ENCODE measurements around the gene TMEM183A.

DNA sequence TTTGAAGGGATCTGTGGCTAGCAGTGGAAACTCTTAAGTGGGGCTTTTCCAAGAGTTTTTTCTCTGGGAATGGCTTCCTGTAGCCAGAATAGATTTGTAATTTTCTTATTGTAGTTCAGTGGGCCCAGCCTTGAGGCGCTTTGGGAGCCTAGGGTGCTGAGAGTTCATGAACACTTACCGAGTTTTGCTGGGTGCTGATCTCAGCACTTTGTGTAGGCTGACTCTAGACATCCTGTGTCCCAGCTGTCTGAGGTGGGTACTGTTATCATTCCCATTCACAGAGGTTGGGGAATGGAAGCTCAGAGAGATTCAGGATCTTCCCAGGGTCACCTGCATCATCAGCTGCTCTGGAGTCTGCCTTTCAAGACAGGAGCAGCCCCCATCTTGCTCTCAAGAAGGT, 26.1 kb downstream of the TMEM183A start:
- TF ChIP-seq POLR2AphosphoS5 (IDR thresholded peaks at IDR 0.05; ENCODE audit: low read depth, low read length), result no peak
- TF ChIP-seq, protein P1, sequence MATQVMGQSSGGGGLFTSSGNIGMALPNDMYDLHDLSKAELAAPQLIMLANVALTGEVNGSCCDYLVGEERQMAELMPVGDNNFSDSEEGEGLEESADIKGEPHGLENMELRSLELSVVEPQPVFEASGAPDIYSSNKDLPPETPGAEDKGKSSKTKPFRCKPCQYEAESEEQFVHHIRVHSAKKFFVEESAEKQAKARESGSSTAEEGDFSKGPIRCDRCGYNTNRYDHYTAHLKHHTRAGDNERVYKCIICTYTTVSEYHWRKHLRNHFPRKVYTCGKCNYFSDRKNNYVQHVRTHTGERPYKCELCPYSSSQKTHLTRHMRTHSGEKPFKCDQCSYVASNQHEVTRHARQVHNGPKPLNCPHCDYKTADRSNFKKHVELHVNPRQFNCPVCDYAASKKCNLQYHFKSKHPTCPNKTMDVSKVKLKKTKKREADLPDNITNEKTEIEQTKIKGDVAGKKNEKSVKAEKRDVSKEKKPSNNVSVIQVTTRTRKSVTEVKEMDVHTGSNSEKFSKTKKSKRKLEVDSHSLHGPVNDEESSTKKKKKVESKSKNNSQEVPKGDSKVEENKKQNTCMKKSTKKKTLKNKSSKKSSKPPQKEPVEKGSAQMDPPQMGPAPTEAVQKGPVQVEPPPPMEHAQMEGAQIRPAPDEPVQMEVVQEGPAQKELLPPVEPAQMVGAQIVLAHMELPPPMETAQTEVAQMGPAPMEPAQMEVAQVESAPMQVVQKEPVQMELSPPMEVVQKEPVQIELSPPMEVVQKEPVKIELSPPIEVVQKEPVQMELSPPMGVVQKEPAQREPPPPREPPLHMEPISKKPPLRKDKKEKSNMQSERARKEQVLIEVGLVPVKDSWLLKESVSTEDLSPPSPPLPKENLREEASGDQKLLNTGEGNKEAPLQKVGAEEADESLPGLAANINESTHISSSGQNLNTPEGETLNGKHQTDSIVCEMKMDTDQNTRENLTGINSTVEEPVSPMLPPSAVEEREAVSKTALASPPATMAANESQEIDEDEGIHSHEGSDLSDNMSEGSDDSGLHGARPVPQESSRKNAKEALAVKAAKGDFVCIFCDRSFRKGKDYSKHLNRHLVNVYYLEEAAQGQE (IDR thresholded peaks at IDR 0.05; ENCODE audit: insufficient read depth in 1 of 2, low read depth in 2 of 2, low read length in 2 of 2), result no peak
- no peak for TF ChIP-seq TAF1 (IDR thresholded peaks at IDR 0.05; ENCODE audit: borderline replicate concordance, insufficient read depth, low read length)
- TF ChIP-seq SIN3A (IDR thresholded peaks at IDR 0.05; ENCODE audit: borderline replicate concordance, insufficient read depth, low read length), result no peak
- no peak for TF ChIP-seq FOXP2 (optimal IDR thresholded peaks at IDR 0.05; ENCODE audit: borderline replicate concordance, extremely low read depth, extremely low read length, insufficient read depth)

Data from PFSK-1 (cell line).